ENCODE data around the gene RAP1GAP.

Gene RAP1GAP

GRCh38 chr1:21630571-21631343 lies 38.4 kb downstream of the RAP1GAP start:
- Histone ChIP-seq H3K4me1 (ENCODE audit: control insufficient read depth in 1 of 2, insufficient read depth in 1 of 2, low read depth in 1 of 2, low read length in 1 of 2) (no peaks in the 10 kb centered on the region), H3K27ac (no peak overlapping the region), H3K4me3 (ENCODE audit: low read depth in 1 of 2, low read length in 1 of 2) (no peak overlapping the region), H3K36me3 (no peaks in the 10 kb centered on the region), H3K9me3 (no peaks in the 10 kb centered on the region), H3K27me3 (peaks cover 19% of the 10 kb centered on the region)
- no peak for TF ChIP-seq CTCF (IDR thresholded peaks at IDR 0.05)

- Histone ChIP-seq H3K27me3 (peaks cover 21% of the 10 kb centered on the region), H3K36me3 (no peaks in the 10 kb centered on the region), H3K27ac (no peak overlapping the region), H3K9me3 (no peaks in the 10 kb centered on the region), H3K4me1 (ENCODE audit: control insufficient read depth in 1 of 2, insufficient read depth in 1 of 2, low read depth in 1 of 2, low read length in 1 of 2) (no peaks in the 10 kb centered on the region), H3K4me3 (ENCODE audit: low read depth in 1 of 2, low read length in 1 of 2) (no peak overlapping the region)
- TF ChIP-seq CTCF (IDR thresholded peaks at IDR 0.05) = no peak
Measured at GRCh38 chr1:21629971-21630370, 39.2 kb downstream of the RAP1GAP start.

GRCh38 chr1:21628798-21629393 lies 40.3 kb downstream of the RAP1GAP start:
- no peak overlapping the region for H3K27ac ChIP-seq
- H3K4me3 ChIP-seq (ENCODE audit: low read depth in 1 of 2, low read length in 1 of 2) = no peak overlapping the region
- H3K9me3 ChIP-seq = no peaks in the 10 kb centered on the region
- no peak for TF ChIP-seq CTCF (IDR thresholded peaks at IDR 0.05)
- no peaks in the 10 kb centered on the region for H3K4me1 ChIP-seq (ENCODE audit: control insufficient read depth in 1 of 2, insufficient read depth in 1 of 2, low read depth in 1 of 2, low read length in 1 of 2)
- H3K36me3 ChIP-seq = no peaks in the 10 kb centered on the region
- peaks cover 32% of the 10 kb centered on the region for H3K27me3 ChIP-seq

GRCh38 chr1:21626921-21627339 lies 42.2 kb downstream of the RAP1GAP start:
- Histone ChIP-seq H3K4me3 (ENCODE audit: low read depth in 1 of 2, low read length in 1 of 2) (no peak overlapping the region), H3K9me3 (no peaks in the 10 kb centered on the region), H3K4me1 (ENCODE audit: control insufficient read depth in 1 of 2, insufficient read depth in 1 of 2, low read depth in 1 of 2, low read length in 1 of 2) (no peaks in the 10 kb centered on the region), H3K27me3 (peaks cover 50% of the 10 kb centered on the region), H3K27ac (no peak overlapping the region), H3K36me3 (no peaks in the 10 kb centered on the region)
- no peak for TF ChIP-seq CTCF (IDR thresholded peaks at IDR 0.05)

- no peaks in the 10 kb centered on the region for H3K36me3 ChIP-seq
- no peak overlapping the region for H3K4me3 ChIP-seq (ENCODE audit: low read depth in 1 of 2, low read length in 1 of 2)
- TF ChIP-seq CTCF (IDR thresholded peaks at IDR 0.05) = no peak
- no peaks in the 10 kb centered on the region for H3K9me3 ChIP-seq
- H3K27me3 ChIP-seq = peaks cover 63% of the 10 kb centered on the region
- no peaks in the 10 kb centered on the region for H3K4me1 ChIP-seq (ENCODE audit: control insufficient read depth in 1 of 2, insufficient read depth in 1 of 2, low read depth in 1 of 2, low read length in 1 of 2)
- no peak overlapping the region for H3K27ac ChIP-seq
Measured at GRCh38 chr1:21625390-21626190, 43.6 kb downstream of the RAP1GAP start.

Data from neutrophil (primary cell).